Neural cell (in vitro differentiated cells): Measurements from ENCODE around the gene GSK3B. TPM values are rescaled to one million over a fixed set of nuclear protein-coding genes. Genes with fewer than 3 reads are reported as not detected.

Experiments used
- H2AFZ ChIP-seq: fragments of 200-600, 300-800 bp; sonication (generic), shearing (Covaris generic); 2 replicates; pipeline ENCODE4 v1.6.0; 2014; ENCODE audit warnings: low read depth, mild to moderate bottlenecking, antibody characterized with exemption, low read length, moderate library complexity
- H3F3A ChIP-seq: fragments of 200-600 bp; shearing (Covaris generic); 2 replicates; pipeline ENCODE4 v1.6.1; 2016; ENCODE audit warnings: mild to moderate bottlenecking, moderate library complexity, mixed read lengths, antibody characterized with exemption, low read length; ENCODE audit not compliant: insufficient read depth, poor library complexity, severe bottlenecking
- H3K27ac ChIP-seq: fragments of 200-600, 300-800 bp; sonication (generic), shearing (Covaris generic); 2 replicates; pipeline ENCODE4 v1.5.1; 2014; ENCODE audit warnings: mild to moderate bottlenecking, low read length, moderate library complexity
- H3K27me3 ChIP-seq: fragments of 300-800, 200-600 bp; sonication (generic), shearing (Covaris generic); 2 replicates; pipeline ENCODE4 v1.6.0; 2014; ENCODE audit warnings: mild to moderate bottlenecking, low read depth, low read length, moderate library complexity; ENCODE audit not compliant: insufficient read depth
- H3K36me3 ChIP-seq: fragments of 300-800, 200-600 bp; sonication (generic), shearing (Covaris generic); 2 replicates; pipeline ENCODE4 v1.5.1; 2014; ENCODE audit warnings: mild to moderate bottlenecking, antibody characterized with exemption, low read length, moderate library complexity; ENCODE audit not compliant: insufficient read depth
- H3K4me2 ChIP-seq: fragments of 300-800, 200-600 bp; sonication (generic), shearing (Covaris generic); 2 replicates; pipeline ENCODE4 v1.6.0; 2014; ENCODE audit warnings: mild to moderate bottlenecking, low read length
- H3K4me3 ChIP-seq: fragments of 300-800, 200-600 bp; sonication (generic), shearing (Covaris generic); 2 replicates; pipeline ENCODE4 v1.5.1; 2014; ENCODE audit warnings: mild to moderate bottlenecking, low read length, moderate library complexity
- H3K79me2 ChIP-seq: fragments of 200-600 bp; shearing (Covaris generic); replicated peaks from 2 replicates; pipeline ENCODE4 v1.6.0; 2014; ENCODE audit warnings: mild to moderate bottlenecking, low read length, moderate library complexity; ENCODE audit not compliant: insufficient read depth
- H3K9ac ChIP-seq: fragments of 300-800, 200-600 bp; sonication (generic), shearing (Covaris generic); 2 replicates; pipeline ENCODE4 v1.6.1; 2016; ENCODE audit warnings: mild to moderate bottlenecking, low read length, mixed read lengths
- H3K9me2 ChIP-seq: fragments of 200-600 bp; shearing (Covaris generic); 2 replicates; pipeline ENCODE4 v1.6.1; 2016; ENCODE audit warnings: mild to moderate bottlenecking, low read length, mixed read lengths; ENCODE audit not compliant: insufficient read depth
- H3K9me3 ChIP-seq: fragments of 200-600, 300-800 bp; sonication (generic), shearing (Covaris generic); 2 replicates; pipeline ENCODE4 v1.6.1; 2016; ENCODE audit warnings: mild to moderate bottlenecking, mixed run types, low read length, moderate library complexity, mixed read lengths
- H4K20me1 ChIP-seq: fragments of 200-600 bp; shearing (Covaris generic); 2 replicates; pipeline ENCODE4 v1.6.1; 2016; ENCODE audit warnings: mild to moderate bottlenecking, mixed run types; ENCODE audit not compliant: insufficient read depth
- CTCF ChIP-seq: fragments of 450-650 bp; IDR thresholded peaks from 2 replicates; pipeline ENCODE4 v1.5.1; 2014; ENCODE audit warnings: antibody characterized with exemption, mild to moderate bottlenecking, moderate library complexity; ENCODE audit not compliant: poor library complexity, severe bottlenecking
- EP300 ChIP-seq: fragments of 450-650 bp; conservative IDR thresholded peaks from 2 replicates; pipeline ENCODE4 v1.6.1; 2014; ENCODE audit warnings: antibody characterized with exemption, mild to moderate bottlenecking, moderate library complexity; ENCODE audit not compliant: poor library complexity, severe bottlenecking
- EZH2 ChIP-seq: fragments of 200-600, 300-800 bp; shearing (Covaris generic), sonication (generic); IDR thresholded peaks from 2 replicates; pipeline ENCODE4 v1.6.1; 2014; ENCODE audit warnings: antibody characterized with exemption, low read length, borderline replicate concordance, mild to moderate bottlenecking; ENCODE audit not compliant: insufficient read depth, poor library complexity, severe bottlenecking
- MXI1 ChIP-seq: fragments of 450-650 bp; conservative IDR thresholded peaks from 2 replicates; pipeline ENCODE4 v1.6.1; 2014; ENCODE audit warnings: antibody characterized with exemption, mild to moderate bottlenecking; ENCODE audit not compliant: poor library complexity, severe bottlenecking
- POLR2AphosphoS5 ChIP-seq: IDR thresholded peaks from 2 replicates; pipeline ENCODE4 v1.6.1; 2012
- RAD21 ChIP-seq: fragments of 450-650 bp; conservative IDR thresholded peaks from 2 replicates; pipeline ENCODE4 v1.6.1; 2014; ENCODE audit warnings: antibody characterized with exemption, mild to moderate bottlenecking, moderate library complexity
- SMC3 ChIP-seq: fragments of 450-650 bp; conservative IDR thresholded peaks from 2 replicates; pipeline ENCODE4 v1.6.1; 2014; ENCODE audit warnings: antibody characterized with exemption, mild to moderate bottlenecking, moderate library complexity; ENCODE audit not compliant: poor library complexity
- TAF1 ChIP-seq: IDR thresholded peaks from 2 replicates; pipeline ENCODE4 v1.6.1; 2012; ENCODE audit warnings: low read depth
- polyA plus RNA-seq: library from polyadenylated mRNA; depleted of rRNA; stranded (reverse); fragments of >200 nt; gene quantifications from 2 replicates; pipeline ENCODE4 v1.2.3, GENCODE V29; 2014
- TF ChIP-seq, protein P1 (sequence below): IDR thresholded peaks from 2 replicates; pipeline ENCODE4 v1.6.1; 2012; ENCODE audit warnings: borderline replicate concordance

The GSK3B gene
- polyA plus RNA-seq, 1 donor from 2014 or later, result 48.5 TPM

- Histone ChIP-seq H3K9ac (no peak overlapping the region), H4K20me1 (peaks cover 15% of the 10 kb centered on the region), H3K27ac (no peak overlapping the region), H3K4me2 (no peak overlapping the region), H3K9me3 (no peaks in the 10 kb centered on the region), H3K79me2 (peaks cover 94% of the 10 kb centered on the region), H3K4me3 (no peak overlapping the region), H3F3A (no peaks in the 10 kb centered on the region), H3K9me2 (no peaks in the 10 kb centered on the region), H3K36me3 (no peaks in the 10 kb centered on the region), H3K27me3 (no peaks in the 10 kb centered on the region), H2AFZ (no peak overlapping the region)
- no peak for TF ChIP-seq RAD21
Observed at GRCh38 chr3:120064641-120065040, 29.6 kb downstream of the GSK3B start.

DNA sequence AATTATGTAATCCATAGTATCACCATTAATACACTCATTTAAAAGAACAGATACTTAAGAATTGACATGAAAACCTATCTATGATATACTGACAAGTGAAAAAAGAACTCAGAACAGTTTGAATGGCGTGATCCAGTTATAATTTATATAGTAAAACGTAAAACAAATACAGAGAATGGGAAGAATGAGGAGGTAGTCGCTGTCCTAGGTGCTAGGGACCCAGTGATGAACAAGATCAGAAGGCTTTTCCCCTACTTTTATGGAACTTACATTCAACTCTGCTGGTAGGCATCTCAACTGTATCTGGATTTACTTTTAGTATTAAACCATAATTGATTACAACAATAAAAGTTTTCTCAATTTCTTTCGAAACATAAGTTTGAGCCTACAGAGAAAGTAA, 31.8 kb downstream of the GSK3B start:
- Histone ChIP-seq H3K27ac (no peak overlapping the region), H3K4me2 (no peak overlapping the region), H2AFZ (no peak overlapping the region), H3K4me3 (no peak overlapping the region), H4K20me1 (peaks cover 19% of the 10 kb centered on the region), H3K9ac (no peak overlapping the region), H3K36me3 (no peaks in the 10 kb centered on the region), H3K9me2 (no peaks in the 10 kb centered on the region), H3F3A (no peaks in the 10 kb centered on the region), H3K79me2 (peaks cover 97% of the 10 kb centered on the region), H3K9me3 (no peaks in the 10 kb centered on the region), H3K27me3 (no peaks in the 10 kb centered on the region)
- TF ChIP-seq TAF1, result no peak
- TF ChIP-seq RAD21, result no peak
- no peak for TF ChIP-seq CTCF
- no peak for TF ChIP-seq EP300
- TF ChIP-seq EZH2, result no peak
- TF ChIP-seq, protein P1, sequence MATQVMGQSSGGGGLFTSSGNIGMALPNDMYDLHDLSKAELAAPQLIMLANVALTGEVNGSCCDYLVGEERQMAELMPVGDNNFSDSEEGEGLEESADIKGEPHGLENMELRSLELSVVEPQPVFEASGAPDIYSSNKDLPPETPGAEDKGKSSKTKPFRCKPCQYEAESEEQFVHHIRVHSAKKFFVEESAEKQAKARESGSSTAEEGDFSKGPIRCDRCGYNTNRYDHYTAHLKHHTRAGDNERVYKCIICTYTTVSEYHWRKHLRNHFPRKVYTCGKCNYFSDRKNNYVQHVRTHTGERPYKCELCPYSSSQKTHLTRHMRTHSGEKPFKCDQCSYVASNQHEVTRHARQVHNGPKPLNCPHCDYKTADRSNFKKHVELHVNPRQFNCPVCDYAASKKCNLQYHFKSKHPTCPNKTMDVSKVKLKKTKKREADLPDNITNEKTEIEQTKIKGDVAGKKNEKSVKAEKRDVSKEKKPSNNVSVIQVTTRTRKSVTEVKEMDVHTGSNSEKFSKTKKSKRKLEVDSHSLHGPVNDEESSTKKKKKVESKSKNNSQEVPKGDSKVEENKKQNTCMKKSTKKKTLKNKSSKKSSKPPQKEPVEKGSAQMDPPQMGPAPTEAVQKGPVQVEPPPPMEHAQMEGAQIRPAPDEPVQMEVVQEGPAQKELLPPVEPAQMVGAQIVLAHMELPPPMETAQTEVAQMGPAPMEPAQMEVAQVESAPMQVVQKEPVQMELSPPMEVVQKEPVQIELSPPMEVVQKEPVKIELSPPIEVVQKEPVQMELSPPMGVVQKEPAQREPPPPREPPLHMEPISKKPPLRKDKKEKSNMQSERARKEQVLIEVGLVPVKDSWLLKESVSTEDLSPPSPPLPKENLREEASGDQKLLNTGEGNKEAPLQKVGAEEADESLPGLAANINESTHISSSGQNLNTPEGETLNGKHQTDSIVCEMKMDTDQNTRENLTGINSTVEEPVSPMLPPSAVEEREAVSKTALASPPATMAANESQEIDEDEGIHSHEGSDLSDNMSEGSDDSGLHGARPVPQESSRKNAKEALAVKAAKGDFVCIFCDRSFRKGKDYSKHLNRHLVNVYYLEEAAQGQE, result no peak
- no peak for TF ChIP-seq POLR2AphosphoS5
- no peak for TF ChIP-seq SMC3
- TF ChIP-seq MXI1, result no peak
